MG63 (cell line): ENCODE measurements around the gene MBD5. TPM values are rescaled to one million over a fixed set of nuclear protein-coding genes. Genes with fewer than 3 reads are reported as not detected.
A peak's percentile ranks its signal among the peaks of the same experiment; 100 is the strongest.

Source experiments
- DNase-seq: peaks from one replicate; pipeline ENCODE4 v3.0.0-alpha.2; 2020
- H3K27me3 ChIP-seq: fragments of 250-450 bp; sonication (Bioruptor Pico); 2 replicates; pipeline ENCODE4 v1.5.1; 2020; ENCODE audit warnings: mild to moderate bottlenecking, moderate library complexity
- H3K36me3 ChIP-seq: fragments of 250-450 bp; sonication (Bioruptor Pico); 2 replicates; pipeline ENCODE4 v1.5.1; 2020; ENCODE audit warnings: mild to moderate bottlenecking, moderate library complexity
- H3K4me3 ChIP-seq: fragments of 250-450 bp; sonication (Bioruptor Pico); 2 replicates; pipeline ENCODE4 v1.5.1; 2020; ENCODE audit warnings: mild to moderate bottlenecking, moderate library complexity
- H3K9me3 ChIP-seq: fragments of 250-450 bp; sonication (Bioruptor Pico); 2 replicates; pipeline ENCODE4 v1.5.1; 2020; ENCODE audit warnings: mild to moderate bottlenecking, moderate library complexity
- total RNA-seq: library from RNA; depleted of rRNA; stranded (reverse); fragments of >200 nt; shearing (Covaris generic); gene quantifications from 2 replicates; pipeline ENCODE4 v1.2.3, GENCODE V29; 2014; ENCODE audit warnings: low replicate concordance

The MBD5 gene
- total RNA-seq, 1 experiment from 2014 or later, result 5.9 TPM

DNA sequence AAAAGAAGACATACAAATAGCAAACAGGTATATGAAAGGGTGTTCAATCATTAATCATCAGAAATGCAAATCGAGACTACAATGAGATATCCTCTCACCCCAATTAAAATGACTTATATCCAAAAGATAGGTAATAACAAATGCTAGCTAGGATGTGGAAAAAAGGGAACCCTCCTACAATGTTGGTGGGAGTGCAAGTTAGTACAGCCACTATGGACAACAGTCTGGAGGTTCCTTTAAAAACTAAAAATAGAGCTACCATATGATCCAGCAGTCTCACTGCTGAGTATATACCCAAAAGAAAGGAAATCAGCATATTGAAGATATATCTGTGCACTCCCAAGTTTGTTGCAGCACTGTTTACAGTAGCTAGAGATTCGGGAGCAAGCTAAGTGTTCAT lies 271.5 kb downstream of the MBD5 start:
- Histone ChIP-seq H3K27me3 (no peaks in the 10 kb centered on the region), H3K36me3 (peaks cover 4% of the 10 kb centered on the region; the same call in 1 of the 2 replicates), H3K4me3 (no peak overlapping the region), H3K9me3 (no peaks in the 10 kb centered on the region)
- no peak for DNase-seq

DNA sequence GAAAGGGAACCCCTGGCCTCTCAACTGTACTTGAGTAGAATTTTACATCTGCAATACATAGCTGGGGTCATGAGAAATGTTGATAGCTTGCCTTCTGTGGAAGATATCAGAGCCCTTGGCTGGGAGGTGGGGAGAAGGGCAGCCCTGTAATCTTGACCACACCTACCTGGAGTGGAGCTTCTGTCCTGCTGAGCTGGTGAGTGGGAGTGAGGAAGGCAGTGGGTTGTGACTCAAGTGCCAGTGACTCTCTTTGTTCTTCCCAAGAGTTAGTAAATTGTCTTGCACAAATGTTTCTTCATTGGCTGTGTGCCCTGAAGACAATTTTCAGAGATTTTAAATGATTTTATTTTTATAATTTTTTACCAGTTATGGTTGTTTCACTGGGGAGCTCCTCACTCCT lies 277.3 kb downstream of the MBD5 start:
- DNase-seq, result peak; percentile 31
- H3K27me3 ChIP-seq, result no peaks in the 10 kb centered on the region
- H3K9me3 ChIP-seq, result no peaks in the 10 kb centered on the region
- no peak overlapping the region for H3K4me3 ChIP-seq
- H3K36me3 ChIP-seq, result no peaks in the 10 kb centered on the region

DNA sequence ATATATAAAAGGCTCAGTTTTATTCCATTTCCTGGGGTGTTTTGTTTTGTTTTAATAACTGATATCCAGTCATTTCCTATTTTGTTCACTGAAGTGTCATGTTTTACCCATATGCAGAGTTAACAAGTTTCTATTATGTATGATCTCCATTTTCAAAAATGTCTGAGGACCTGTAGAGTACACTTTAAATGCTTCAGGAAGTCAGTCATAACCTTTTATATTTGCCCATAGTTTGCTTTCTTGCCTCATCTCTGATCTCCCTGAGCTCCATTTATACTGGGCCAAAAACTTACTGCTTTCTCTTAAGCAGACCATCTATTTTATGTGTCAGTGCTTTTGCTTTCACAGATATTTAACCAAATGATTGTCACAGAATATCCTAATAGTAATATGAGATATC lies 278.7 kb downstream of the MBD5 start:
- H3K9me3 ChIP-seq, result no peaks in the 10 kb centered on the region
- no peak for DNase-seq
- H3K27me3 ChIP-seq, result no peaks in the 10 kb centered on the region
- no peaks in the 10 kb centered on the region for H3K36me3 ChIP-seq
- no peak overlapping the region for H3K4me3 ChIP-seq

DNA sequence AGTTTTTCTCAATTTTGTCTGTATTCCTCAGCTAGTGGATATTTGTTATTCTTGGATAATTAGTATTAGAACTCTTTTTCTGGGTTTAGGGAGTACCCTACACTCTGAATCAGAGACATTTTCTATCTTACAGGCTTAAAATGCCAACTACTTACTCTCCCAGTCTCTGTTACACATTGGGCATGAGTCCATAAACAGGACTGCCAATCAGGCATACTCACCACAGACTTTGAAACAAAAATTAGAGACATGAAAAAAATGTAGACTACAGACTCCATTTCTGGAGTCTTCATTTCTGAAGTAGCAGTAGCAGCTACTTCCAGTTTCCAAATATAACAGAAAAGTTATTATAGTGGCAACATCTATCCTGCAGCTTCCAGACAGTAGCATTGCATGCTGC lies 279.7 kb downstream of the MBD5 start:
- peak; percentile 23 for DNase-seq
- H3K9me3 ChIP-seq, result no peaks in the 10 kb centered on the region

DNA sequence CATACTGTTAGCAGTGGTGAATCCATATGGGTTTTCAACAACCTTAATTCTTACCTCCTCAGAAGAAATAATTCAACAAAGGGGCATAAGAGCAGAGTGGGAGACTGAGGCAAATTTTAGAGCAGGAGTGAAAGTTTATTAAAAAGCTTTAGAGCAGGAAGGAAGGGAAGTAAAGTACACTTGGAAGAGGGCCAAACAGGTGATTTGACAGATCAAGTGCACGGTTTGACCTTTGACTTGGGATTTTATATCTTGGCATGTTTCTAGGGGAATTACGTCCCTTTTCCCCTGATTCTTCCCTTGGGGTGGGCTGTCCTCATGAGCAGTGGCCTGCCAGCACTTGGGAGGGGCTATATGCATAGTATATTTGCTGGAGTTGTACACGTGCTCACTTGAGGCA lies 280.5 kb downstream of the MBD5 start:
- Histone ChIP-seq H3K4me3 (no peak overlapping the region), H3K9me3 (no peaks in the 10 kb centered on the region), H3K36me3 (no peaks in the 10 kb centered on the region), H3K27me3 (no peaks in the 10 kb centered on the region)
- no peak for DNase-seq

More for the DNA sequence above, 279.7 kb downstream of the MBD5 start:
- Histone ChIP-seq H3K27me3 (no peaks in the 10 kb centered on the region), H3K36me3 (no peaks in the 10 kb centered on the region), H3K4me3 (no peak overlapping the region)

DNA sequence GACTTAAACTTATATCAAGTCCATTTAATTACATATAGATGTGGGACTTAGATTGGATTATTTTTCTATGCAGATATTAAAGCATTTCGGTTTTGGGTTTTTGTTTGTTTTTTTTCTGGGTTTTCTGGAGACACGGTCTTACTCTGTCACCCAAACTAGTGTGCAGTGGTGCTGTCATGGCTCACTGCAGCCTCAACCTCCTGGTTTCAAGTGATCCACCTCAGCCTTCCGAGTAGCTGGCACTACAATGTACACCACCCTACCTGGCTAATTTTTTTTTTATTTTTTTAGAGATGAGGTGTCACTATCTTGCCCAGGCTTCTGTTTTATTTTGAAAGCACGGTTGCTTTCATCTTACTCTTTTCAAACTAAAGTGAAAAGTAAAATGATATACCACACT lies 281.6 kb downstream of the MBD5 start:
- H3K9me3 ChIP-seq, result no peaks in the 10 kb centered on the region
- no peak for DNase-seq
- no peaks in the 10 kb centered on the region for H3K27me3 ChIP-seq
- no peaks in the 10 kb centered on the region for H3K36me3 ChIP-seq
- H3K4me3 ChIP-seq, result no peak overlapping the region

DNA sequence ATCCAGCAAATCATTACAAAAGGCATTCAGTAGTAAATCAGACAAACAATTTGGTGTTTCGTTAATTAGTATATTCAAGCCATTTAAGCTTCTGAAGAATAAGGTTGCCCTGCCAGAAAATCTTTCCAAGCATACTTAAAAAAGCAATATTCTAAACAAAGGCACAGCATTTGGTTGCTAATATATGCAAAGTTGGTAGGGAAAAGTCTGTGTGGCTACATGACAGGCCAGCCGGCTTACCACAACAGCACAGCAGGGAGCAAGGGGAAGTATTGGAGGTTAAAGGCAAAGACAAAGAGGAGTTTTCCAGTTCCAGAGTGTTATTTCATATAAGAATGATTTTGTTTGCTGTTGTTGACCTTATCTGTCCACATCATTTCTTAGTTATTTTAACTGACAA lies 282.3 kb downstream of the MBD5 start:
- H3K36me3 ChIP-seq, result no peaks in the 10 kb centered on the region
- no peak overlapping the region for H3K4me3 ChIP-seq
- DNase-seq, result no peak

DNA sequence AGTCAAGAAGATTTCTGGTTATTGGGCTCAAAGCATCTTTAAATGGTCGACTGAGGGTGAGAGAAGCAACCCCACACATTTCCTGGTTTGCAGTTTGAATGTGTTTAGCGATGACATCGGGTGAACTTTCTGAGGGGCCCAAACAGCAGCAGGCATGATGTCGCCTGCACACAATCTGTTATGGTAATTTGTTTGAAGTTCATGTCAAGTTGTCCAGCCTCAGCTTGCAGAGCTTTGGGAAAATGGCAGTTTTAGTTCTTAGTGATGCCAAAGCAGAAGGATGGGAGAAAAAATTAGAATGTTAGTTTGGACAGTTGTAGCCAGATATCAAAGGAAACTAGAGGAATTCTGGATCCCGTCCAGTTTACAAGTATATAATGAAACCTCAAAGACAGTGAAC lies 284.6 kb downstream of the MBD5 start:
- no peak overlapping the region for H3K4me3 ChIP-seq
- DNase-seq, result no peak
- no peaks in the 10 kb centered on the region for H3K27me3 ChIP-seq
- no peaks in the 10 kb centered on the region for H3K36me3 ChIP-seq
- H3K9me3 ChIP-seq, result no peaks in the 10 kb centered on the region

More for the DNA sequence above, 282.3 kb downstream of the MBD5 start:
- Histone ChIP-seq H3K27me3 (no peaks in the 10 kb centered on the region), H3K9me3 (no peaks in the 10 kb centered on the region)

DNA sequence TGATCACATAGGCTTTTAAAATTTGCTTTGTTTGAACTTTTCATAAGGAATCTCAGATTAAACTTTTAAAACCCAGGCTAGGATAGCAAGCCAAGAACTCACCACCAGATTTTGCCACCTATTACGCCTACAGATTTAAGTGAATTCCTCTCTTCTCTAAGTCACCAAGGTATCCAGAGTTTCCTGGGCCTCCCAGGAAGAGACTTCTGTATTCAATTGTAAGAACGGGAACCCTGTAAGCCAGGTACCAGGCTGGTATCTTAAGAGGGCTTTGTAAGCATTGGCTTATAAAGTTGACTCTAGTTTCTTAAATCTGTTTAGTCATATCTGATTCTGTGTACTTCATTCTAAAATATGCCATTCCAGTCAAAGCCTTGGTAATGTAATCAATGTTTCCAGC lies 285.1 kb downstream of the MBD5 start:
- Histone ChIP-seq H3K27me3 (no peaks in the 10 kb centered on the region), H3K4me3 (no peak overlapping the region), H3K9me3 (no peaks in the 10 kb centered on the region), H3K36me3 (no peaks in the 10 kb centered on the region)
- no peak for DNase-seq

DNA sequence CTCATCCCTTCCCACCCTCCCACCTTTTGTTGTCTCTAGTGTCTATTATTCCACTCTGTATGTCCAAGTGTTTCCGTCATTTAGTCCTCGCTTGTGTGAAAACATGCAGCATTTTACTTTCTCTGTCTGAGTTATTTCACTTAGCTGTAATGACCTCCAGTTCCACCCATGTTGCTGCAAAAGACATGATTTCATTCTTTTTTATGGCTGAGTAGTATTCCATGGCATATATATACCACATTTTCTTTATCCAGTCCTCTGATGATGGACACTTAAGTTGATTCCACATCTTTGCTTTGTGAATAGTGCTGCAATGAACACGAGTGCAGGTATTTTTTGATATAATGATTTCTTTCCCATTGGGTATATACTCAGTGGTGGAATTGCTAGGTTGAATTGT lies 296.7 kb downstream of the MBD5 start:
- H3K4me3 ChIP-seq, result no peak overlapping the region
- no peaks in the 10 kb centered on the region for H3K9me3 ChIP-seq
- no peaks in the 10 kb centered on the region for H3K27me3 ChIP-seq
- no peak for DNase-seq
- H3K36me3 ChIP-seq, result no peaks in the 10 kb centered on the region

DNA sequence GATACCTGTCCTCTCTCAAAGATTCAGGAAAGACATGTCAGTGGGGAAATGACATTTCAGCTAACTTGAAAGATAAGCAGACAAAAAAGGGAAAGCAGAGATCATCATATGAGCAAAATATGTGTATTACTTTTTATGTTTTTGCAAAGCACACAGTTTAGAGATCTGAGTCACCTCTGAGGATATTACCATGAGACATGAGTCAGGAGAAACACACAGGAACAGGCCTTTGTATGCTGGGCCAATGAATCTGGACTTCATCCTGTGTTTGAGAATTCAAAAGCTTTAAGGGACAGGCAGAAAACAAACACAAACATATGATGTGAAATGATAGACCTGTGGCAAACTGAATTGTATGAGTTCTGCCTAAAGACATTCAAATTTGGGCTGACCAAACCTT lies 317.6 kb downstream of the MBD5 start:
- DNase-seq, result peak; percentile 24
- Histone ChIP-seq H3K4me3 (no peak overlapping the region), H3K9me3 (peaks cover 4% of the 10 kb centered on the region), H3K27me3 (no peaks in the 10 kb centered on the region), H3K36me3 (no peaks in the 10 kb centered on the region; the same call in 1 of the 2 replicates)

DNA sequence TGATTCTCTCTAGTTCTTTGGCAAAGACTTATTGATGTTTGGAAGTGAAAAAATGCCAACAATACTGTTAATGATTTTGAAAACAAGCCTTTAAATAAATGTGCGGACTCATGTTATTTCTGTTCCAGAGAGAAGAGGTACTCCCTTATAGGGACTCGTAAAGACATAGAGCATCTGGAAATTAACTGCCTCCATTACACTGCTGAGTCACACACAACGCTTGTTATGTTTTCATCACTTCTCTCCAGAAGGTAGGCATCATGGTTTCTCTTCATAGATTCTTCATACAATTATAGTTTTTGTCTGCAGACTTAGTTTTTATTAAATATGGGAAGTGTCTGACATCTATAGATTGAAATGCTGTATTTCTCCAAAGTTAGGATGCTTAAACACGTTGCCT lies 321.2 kb downstream of the MBD5 start:
- Histone ChIP-seq H3K4me3 (no peak overlapping the region), H3K27me3 (no peaks in the 10 kb centered on the region), H3K36me3 (no peaks in the 10 kb centered on the region; the same call in 1 of the 2 replicates), H3K9me3 (peaks cover 5% of the 10 kb centered on the region)
- no peak for DNase-seq

DNA sequence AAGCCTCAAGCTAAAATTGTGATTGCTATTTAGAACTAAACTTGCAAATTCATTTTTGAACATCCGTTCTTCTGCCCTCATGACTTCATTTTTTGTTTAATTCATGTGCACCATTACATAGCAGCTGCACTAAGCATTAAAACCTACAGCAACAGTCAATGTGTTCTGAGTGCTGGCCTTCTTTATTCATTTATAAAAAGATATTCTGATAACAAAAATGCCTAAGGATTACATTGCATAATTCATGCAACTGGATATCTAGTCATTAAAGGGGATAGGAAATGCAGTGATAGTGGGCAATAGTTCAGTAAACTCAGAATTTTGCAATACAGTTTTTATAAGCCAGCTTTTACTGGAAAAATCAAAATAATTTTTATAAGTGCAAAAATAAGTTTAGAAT lies 329.3 kb downstream of the MBD5 start:
- Histone ChIP-seq H3K9me3 (no peaks in the 10 kb centered on the region), H3K4me3 (no peak overlapping the region), H3K27me3 (no peaks in the 10 kb centered on the region), H3K36me3 (no peaks in the 10 kb centered on the region)
- DNase-seq, result no peak

DNA sequence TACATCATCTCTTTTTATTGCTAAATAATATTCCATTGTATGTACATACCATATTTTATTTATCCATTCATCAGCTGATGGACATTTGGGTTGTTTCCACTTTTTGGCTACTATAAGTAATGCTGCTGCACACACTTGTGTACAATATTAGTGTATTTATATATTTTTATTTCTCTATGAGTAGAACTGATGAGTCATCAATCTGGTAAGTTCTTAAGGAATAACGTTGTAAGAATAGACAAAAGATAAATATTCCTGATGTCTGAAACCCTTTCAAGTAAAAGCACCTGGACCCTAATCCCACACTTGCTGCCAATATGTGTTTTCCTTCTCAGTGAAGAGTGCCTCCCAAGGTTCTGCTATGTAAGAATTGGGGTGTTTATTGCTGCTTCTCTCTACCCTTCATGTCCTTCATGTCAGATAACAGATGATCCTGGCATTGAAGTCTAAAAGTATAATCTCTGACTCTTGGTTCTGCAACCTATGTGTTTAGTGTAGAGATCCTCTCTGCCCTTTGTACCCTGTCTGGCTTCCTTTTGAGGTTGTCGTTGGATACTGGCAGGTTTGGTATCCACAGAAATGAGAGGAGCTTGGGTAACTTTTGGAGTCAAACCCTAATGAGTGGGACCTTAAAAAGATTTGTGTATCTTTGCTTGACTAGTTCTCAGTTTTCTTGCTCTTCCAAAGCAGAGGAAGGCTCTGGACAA lies 330.7 kb downstream of the MBD5 start:
- DNase-seq, result no peak

DNA sequence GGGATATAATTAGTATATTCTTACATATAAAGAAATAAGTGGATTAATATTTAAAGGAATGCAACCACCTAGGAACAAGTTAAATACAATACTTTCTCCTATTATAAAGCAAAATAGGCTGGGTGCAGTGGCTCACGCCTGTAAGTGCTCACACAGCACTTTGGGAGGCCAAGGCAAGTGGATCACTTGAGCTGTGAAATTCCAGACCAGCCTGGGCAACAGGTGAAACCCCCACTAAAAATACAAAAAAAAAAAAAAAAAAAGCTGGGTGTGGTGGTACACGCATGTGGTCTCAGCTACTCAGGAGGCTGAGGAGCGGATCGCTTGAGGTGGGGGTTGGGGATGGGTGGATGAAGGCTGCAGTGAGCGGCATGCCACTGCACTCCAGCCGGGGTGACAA lies 337.5 kb downstream of the MBD5 start:
- Histone ChIP-seq H3K9me3 (peaks cover under 1% of the 10 kb centered on the region; the same call in 1 of the 2 replicates), H3K36me3 (no peaks in the 10 kb centered on the region), H3K4me3 (no peak overlapping the region), H3K27me3 (no peaks in the 10 kb centered on the region)
- no peak for DNase-seq

More for the DNA sequence above, 330.7 kb downstream of the MBD5 start:
- Histone ChIP-seq H3K36me3 (no peaks in the 10 kb centered on the region), H3K9me3 (no peaks in the 10 kb centered on the region), H3K27me3 (no peaks in the 10 kb centered on the region), H3K4me3 (no peak overlapping the region)

DNA sequence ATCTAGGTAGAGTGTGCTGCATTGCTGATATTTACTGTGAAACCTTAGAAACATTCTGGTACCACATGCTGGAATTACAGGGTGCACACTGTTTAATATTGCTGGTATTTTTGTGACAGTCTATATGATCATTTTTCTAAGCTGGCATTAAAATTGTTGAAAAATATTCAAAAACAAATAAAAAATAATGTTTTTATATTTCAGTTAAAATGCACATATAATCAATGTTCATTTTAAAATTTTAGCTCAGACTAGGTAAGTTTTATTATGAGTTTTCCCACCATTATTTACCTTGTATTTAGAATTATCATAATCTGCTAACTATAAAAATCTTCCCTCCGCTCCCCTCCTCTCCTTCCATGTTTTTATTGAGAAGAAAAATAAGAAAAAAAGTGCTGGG lies 339.8 kb downstream of the MBD5 start:
- Histone ChIP-seq H3K4me3 (no peak overlapping the region), H3K27me3 (no peaks in the 10 kb centered on the region), H3K9me3 (peaks cover 4% of the 10 kb centered on the region), H3K36me3 (no peaks in the 10 kb centered on the region)
- no peak for DNase-seq

DNA sequence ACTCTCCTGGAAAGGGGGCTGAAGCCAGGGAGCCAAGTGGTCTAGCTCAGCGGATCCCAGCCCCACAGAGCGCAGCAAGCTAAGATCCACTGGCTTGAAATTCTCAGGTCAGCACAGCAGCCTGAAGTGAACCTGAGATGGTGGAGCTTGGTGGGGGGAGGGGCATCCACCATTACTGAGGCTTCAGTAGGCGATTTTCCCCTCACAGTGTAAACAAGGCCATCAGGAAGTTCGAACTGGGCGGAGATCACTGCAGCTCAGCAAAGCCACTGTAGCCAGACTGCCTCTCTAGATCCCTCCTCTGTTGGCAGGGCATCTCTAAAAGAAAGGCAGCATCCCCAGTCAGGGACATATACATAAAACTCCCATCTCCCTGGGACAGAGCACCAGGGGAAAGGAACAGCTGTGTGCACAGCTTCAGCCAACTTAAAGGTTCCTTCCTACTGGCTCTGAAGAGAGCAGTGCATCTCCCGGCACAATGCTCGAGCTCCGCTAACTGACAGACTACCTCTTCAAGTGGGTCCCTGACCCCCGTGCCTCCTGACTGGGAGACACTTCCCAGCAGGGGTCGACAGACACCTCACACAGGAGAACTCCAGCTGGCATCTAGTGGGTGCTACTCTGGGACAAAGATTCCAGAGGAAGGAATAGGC lies 341.4 kb downstream of the MBD5 start:
- Histone ChIP-seq H3K4me3 (no peak overlapping the region), H3K36me3 (no peaks in the 10 kb centered on the region), H3K9me3 (peaks cover 4% of the 10 kb centered on the region), H3K27me3 (no peaks in the 10 kb centered on the region)
- no peak for DNase-seq

DNA sequence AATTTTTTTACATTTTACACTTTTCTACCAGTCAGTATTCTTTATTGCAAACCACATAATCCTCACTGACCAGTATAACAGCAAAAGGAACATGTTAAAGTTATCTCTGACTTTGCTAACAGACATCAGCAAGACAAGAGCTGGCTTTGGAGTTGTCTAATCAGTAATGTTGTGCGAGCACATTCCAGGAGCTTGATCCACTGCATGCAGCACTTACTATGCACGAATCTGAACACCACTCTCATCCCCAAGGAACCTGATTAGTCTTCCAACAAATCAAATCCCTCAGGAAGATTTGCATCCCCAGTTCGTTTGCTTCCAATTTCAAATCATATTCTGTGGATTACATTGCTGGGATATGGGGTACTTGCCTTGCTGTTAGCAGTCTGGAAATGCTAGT lies 354.3 kb downstream of the MBD5 start:
- no peaks in the 10 kb centered on the region; the same call in 1 of the 2 replicates for H3K9me3 ChIP-seq
- H3K4me3 ChIP-seq, result no peak overlapping the region
- no peaks in the 10 kb centered on the region for H3K27me3 ChIP-seq
- DNase-seq, result no peak
- H3K36me3 ChIP-seq, result no peaks in the 10 kb centered on the region
